HepG2 (cell line): Measurements from ENCODE around the gene GATA5. TPM values are rescaled to one million over a fixed set of nuclear protein-coding genes. Genes with fewer than 3 reads are reported as not detected.

Source experiments
- ATAC-seq: fragments of 200-7000 bp; cut with Tn5 transposase; 3 replicates; pipeline ENCODE4 v1.9.1; 2020; ENCODE audit warnings: mild to moderate bottlenecking, moderate library complexity
- BruUV-seq: library from RNA; stranded (reverse); fragments of 400-500 nt; replicated peaks from 2 replicates; lab custom pipeline; 2021; lab: Mats Ljungman, UMichigan
- CTCF ChIA-PET: fragments of 300-600 bp; formaldehyde crosslinking; extraction: SDS; loops from one replicate; lab custom pipeline; 2021; ENCODE audit warnings: low total read pairs, inconsistent platforms, low intra/inter-chr PET ratio; lab: Yijun Ruan, JAX
- POLR2A ChIA-PET: fragments of 350-600 bp; sonication (Branson Sonifier 250); formaldehyde crosslinking; loops from one replicate; lab custom pipeline; 2020; ENCODE audit warnings: antibody characterized with exemption, inconsistent platforms; lab: Yijun Ruan, JAX
- DNase-seq: peaks from one replicate; pipeline ENCODE4 v3.0.0-alpha.2; 2015; ENCODE audit warnings: low spot score
- FAIRE-seq: peaks from 3 replicates; lab custom pipeline; 2011; peaks lifted over from hg19 to GRCh38; lab: Jason Lieb, UNC
- H2AFZ ChIP-seq: one replicate; pipeline ENCODE4 v1.6.1; 2011; ENCODE audit warnings: low read length, inconsistent platforms
- H3K27ac ChIP-seq: fragments of 300-600 bp; 3 replicates; pipeline ENCODE4 v1.8.0; 2011; ENCODE audit warnings: mixed run types, mild to moderate bottlenecking, mixed read lengths, low read length, inconsistent platforms; ENCODE audit not compliant: insufficient read depth; ENCODE audit errors: extremely low read length
- H3K27me3 ChIP-seq, 2 experiments: fragments of 200-600 bp in 1 of 2; 2 replicates in 1 of 2; 3 replicates in 1 of 2; pipeline versions ENCODE4 v1.6.0 to v1.8.0; 2011; ENCODE audit warnings: low read length in 2 of 2, mild to moderate bottlenecking in 2 of 2, moderate library complexity in 2 of 2, inconsistent platforms in 1 of 2; ENCODE audit not compliant: insufficient read depth in 2 of 2, control insufficient read depth in 1 of 2
- H3K36me3 ChIP-seq, 2 experiments: fragments of 200-600 bp in 1 of 2; replicated peaks in 1 of 2; 2 replicates in 1 of 2; 3 replicates in 1 of 2; pipeline versions ENCODE4 v1.5.1 to v1.8.0; 2011; ENCODE audit warnings: low read length in 2 of 2, inconsistent platforms in 1 of 2; ENCODE audit not compliant: insufficient read depth in 2 of 2, control insufficient read depth in 1 of 2
- H3K4me1 ChIP-seq: 2 replicates; pipeline ENCODE4 v1.5.1; 2012; ENCODE audit warnings: low read length, inconsistent platforms; ENCODE audit not compliant: insufficient read depth
- H3K4me2 ChIP-seq: 2 replicates; pipeline ENCODE4 v1.6.0; 2011; ENCODE audit warnings: low read depth, low read length, inconsistent platforms
- H3K4me3 ChIP-seq, 3 experiments: fragments of 200-600 bp in 1 of 3; sonication (generic), shearing (Covaris generic) in 1 of 3; replicated peaks in 1 of 3; 2 replicates each; pipeline ENCODE4 v1.5.1; 2011 to 2016; ENCODE audit warnings: low read length in 3 of 3, inconsistent platforms in 2 of 3, low read depth in 2 of 3, mild to moderate bottlenecking in 2 of 3, control low read depth in 1 of 3, mixed read lengths in 1 of 3; ENCODE audit not compliant: insufficient read depth in 1 of 3
- H3K79me2 ChIP-seq: one replicate; pipeline ENCODE4 v1.6.1; 2011; ENCODE audit warnings: low read length, inconsistent platforms; ENCODE audit not compliant: insufficient read depth
- H3K9ac ChIP-seq: 2 replicates; pipeline ENCODE4 v1.6.0; 2011; ENCODE audit warnings: mild to moderate bottlenecking, low read depth, low read length, inconsistent platforms; ENCODE audit not compliant: insufficient read depth
- H3K9me3 ChIP-seq: 2 replicates; pipeline ENCODE4 v1.5.1; 2012; ENCODE audit warnings: mild to moderate bottlenecking, low read length
- H4K20me1 ChIP-seq: 2 replicates; pipeline ENCODE4 v1.6.0; 2011; ENCODE audit warnings: inconsistent platforms, mild to moderate bottlenecking, low read length, moderate library complexity; ENCODE audit not compliant: insufficient read depth
- CBX1 ChIP-seq: IDR thresholded peaks from one replicate; pipeline ENCODE4 v1.6.1; 2016; ENCODE audit warnings: antibody characterized with exemption, low read depth
- JUNB ChIP-seq: sonication (generic); formaldehyde crosslinking; IDR thresholded peaks from 2 replicates; pipeline ENCODE4 v1.8.0; 2022; ENCODE audit warnings: missing genetic modification reagents, mild to moderate bottlenecking, borderline replicate concordance
- ONECUT2 ChIP-seq: sonication (generic); formaldehyde crosslinking; IDR thresholded peaks from 2 replicates; pipeline ENCODE4 v1.4.0; 2020; ENCODE audit warnings: missing genetic modification reagents
- PCBP2 ChIP-seq: fragments of 200-400 bp; formaldehyde crosslinking; optimal IDR thresholded peaks from 2 replicates; pipeline ENCODE3; 2018; ENCODE audit warnings: low read length, low read depth; ENCODE audit not compliant: poor library complexity, severe bottlenecking
- RBM39 ChIP-seq: fragments of 200-400 bp; formaldehyde crosslinking; IDR thresholded peaks from one replicate; pipeline ENCODE4 v1.6.1; 2018; ENCODE audit warnings: antibody characterized with exemption, mild to moderate bottlenecking, low read depth, low read length; ENCODE audit not compliant: poor library complexity, severe bottlenecking
- SNAPC4 ChIP-seq: sonication (generic); formaldehyde crosslinking; IDR thresholded peaks from 2 replicates; pipeline ENCODE4 v1.4.0; 2020; ENCODE audit warnings: mild to moderate bottlenecking, missing genetic modification reagents
- USF2 ChIP-seq, 2 experiments: sonication (generic) in 1 of 2; formaldehyde crosslinking in 1 of 2; IDR thresholded peaks; 2 replicates each; pipeline versions ENCODE4 v1.5.1 to v1.6.1; 2011 to 2020; ENCODE audit warnings: borderline replicate concordance in 1 of 2, low read depth in 1 of 2, low read length in 1 of 2, mild to moderate bottlenecking in 1 of 2, missing genetic modification reagents in 1 of 2, moderate library complexity in 1 of 2
- ZKSCAN8 ChIP-seq: IDR thresholded peaks from 2 replicates; pipeline ENCODE4 v1.6.1; 2016; ENCODE audit warnings: borderline replicate concordance, missing genetic modification reagents, missing compliant biosample characterization
- ZNF616 ChIP-seq: sonication (generic); formaldehyde crosslinking; IDR thresholded peaks from 2 replicates; pipeline ENCODE4 v1.5.0; 2020; ENCODE audit warnings: low read depth, mild to moderate bottlenecking, missing genetic modification reagents
- ZNF766 ChIP-seq: sonication (generic); formaldehyde crosslinking; IDR thresholded peaks from 2 replicates; pipeline ENCODE4 v1.5.0; 2020; ENCODE audit warnings: missing genetic modification reagents, borderline replicate concordance
- WGBS: methylation state at CpG from one replicate; pipeline ENCODE4 v1.1.6; 2017; ENCODE audit warnings: low lambda C conversion rate; 5-methylcytosine and 5-hydroxymethylcytosine counted together
- in situ Hi-C: cut with HindIII; loops from 2 replicates; pipeline ENCODE4 v1.10.0; 2017; ENCODE audit warnings: low pct_unique_long_range_greater_than_20kb; ENCODE audit not compliant: extremely low pct_ligation_motif_present
- intact Hi-C: fragments of 100-400 bp; cut with micrococcal nuclease; formaldehyde crosslinking; loops from one replicate; pipeline ENCODE4 v1.10.0; 2022; ENCODE audit not compliant: unreplicated experiment
- polyA plus RNA-seq, 8 experiments: library from polyadenylated mRNA; depleted of rRNA in 3 of 8; stranded (reverse) in 7 of 8; unstranded in 1 of 8; fragments of >200 nt; fragmentation: Illumina TruSeq in 4 of 8; extraction: Trizol in 4 of 8; gene quantifications; 2 replicates each; pipeline versions ENCODE4 v1.2.1 to v1.2.3, GENCODE V29; 2011 to 2016; ENCODE audit warnings: low read depth in 4 of 8, missing spikeins in 1 of 8, mixed read lengths in 1 of 8; ENCODE audit not compliant: insufficient read depth in 1 of 8
- total RNA-seq, 5 experiments: library from RNA; depleted of rRNA; stranded (reverse); fragments of >200 nt; fragmentation: Illumina TruSeq; extraction: Trizol; gene quantifications; 2 replicates each; pipeline ENCODE4 v1.2.3, GENCODE V29; 2016; ENCODE audit warnings: low read depth in 1 of 5
- TF ChIP-seq, protein P1 (sequence below): sonication (generic); formaldehyde crosslinking; IDR thresholded peaks from 2 replicates; pipeline ENCODE4 v1.5.1; 2020; ENCODE audit warnings: missing genetic modification reagents, mild to moderate bottlenecking, borderline replicate concordance

Gene GATA5
- total and polyA plus RNA-seq, 2 of the 13 experiments (the other 11 are each of a cell fraction or from before 2014, with no cell fraction given): 0.12 to 0.20 TPM

DNA sequence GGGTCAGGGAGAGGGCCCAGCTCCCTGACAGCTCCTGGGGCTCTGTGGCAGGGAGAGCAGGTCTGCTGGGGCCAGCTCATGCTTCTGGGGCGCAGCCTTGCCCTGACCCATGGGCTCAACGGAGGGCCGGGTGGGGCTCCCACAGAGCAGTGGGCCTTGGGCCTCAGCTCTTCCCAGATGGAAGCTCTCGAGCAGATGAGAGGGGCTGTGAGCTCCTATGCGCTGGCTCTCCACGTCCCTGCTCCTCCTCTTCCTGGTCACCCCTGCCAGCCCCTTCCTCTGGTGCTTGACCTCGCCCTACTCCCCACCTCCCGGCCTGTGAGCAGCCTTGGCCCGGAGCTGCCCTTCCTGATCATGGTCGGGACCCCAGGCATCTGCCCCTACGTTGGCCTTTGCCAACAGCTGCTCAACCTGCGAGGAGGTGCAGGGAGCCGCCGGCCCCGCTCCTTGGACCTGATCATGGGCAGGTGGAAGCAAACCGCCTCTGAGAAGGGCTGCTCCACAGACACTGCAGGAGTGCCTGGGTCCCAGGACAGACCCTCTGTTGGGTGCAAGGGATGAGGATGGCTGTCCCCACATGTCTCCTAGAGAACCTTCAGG lies 26.8 kb upstream of the GATA5 start:
- no TSS peak for BruUV-seq
- Histone ChIP-seq H3K79me2 (no peaks in the 10 kb centered on the region), H3K4me1 (no peaks in the 10 kb centered on the region), H3K27me3 (peaks cover 8 to 47% of the 10 kb centered on the region in 2 experiments; a peak in 4 of 5 replicates), H3K9me3 (no peaks in the 10 kb centered on the region), H3K9ac (no peak overlapping the region), H3K27ac (no peak overlapping the region), H4K20me1 (peaks cover 3% of the 10 kb centered on the region; the same call in 1 of the 2 replicates), H3K4me2 (no peak overlapping the region), H2AFZ (no peak overlapping the region), H3K4me3 (no peak overlapping the region), H3K36me3 (no peaks in the 10 kb centered on the region)
- in situ Hi-C loops: loop anchor here (5.0 to 25.0 kb wide), 2 partner anchors 115 to 285 kb away; partner anchors contain the start of gene MRGBP
- DNase-seq (no peak), ATAC-seq (no peak), FAIRE-seq (no peak)
- WGBS: 28% methylated on average over 13 of the region's 16 CpGs
- ChIA-PET POLR2A (no interaction called here), CTCF (no interaction called here)
- intact Hi-C loops: loop anchor here (5.0 kb wide), 1 partner anchor 290 kb away; no protein-coding TSS in a partner anchor
- TF ChIP-seq, protein P1, sequence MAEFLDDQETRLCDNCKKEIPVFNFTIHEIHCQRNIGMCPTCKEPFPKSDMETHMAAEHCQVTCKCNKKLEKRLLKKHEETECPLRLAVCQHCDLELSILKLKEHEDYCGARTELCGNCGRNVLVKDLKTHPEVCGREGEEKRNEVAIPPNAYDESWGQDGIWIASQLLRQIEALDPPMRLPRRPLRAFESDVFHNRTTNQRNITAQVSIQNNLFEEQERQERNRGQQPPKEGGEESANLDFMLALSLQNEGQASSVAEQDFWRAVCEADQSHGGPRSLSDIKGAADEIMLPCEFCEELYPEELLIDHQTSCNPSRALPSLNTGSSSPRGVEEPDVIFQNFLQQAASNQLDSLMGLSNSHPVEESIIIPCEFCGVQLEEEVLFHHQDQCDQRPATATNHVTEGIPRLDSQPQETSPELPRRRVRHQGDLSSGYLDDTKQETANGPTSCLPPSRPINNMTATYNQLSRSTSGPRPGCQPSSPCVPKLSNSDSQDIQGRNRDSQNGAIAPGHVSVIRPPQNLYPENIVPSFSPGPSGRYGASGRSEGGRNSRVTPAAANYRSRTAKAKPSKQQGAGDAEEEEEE (CRISPR knock-in tag): no peak
- TF ChIP-seq PCBP2: no peak
- TF ChIP-seq ZKSCAN8 (CRISPR knock-in tag): no peak
- TF ChIP-seq SNAPC4: no peak
- TF ChIP-seq ZNF616: no peak
- no peak for TF ChIP-seq CBX1
- TF ChIP-seq USF2 (IDR thresholded peaks at IDR 0.05; ENCODE audit: low read depth, low read length): no peak
- no peak for TF ChIP-seq USF2 (CRISPR knock-in tag; IDR thresholded peaks at IDR 0.05; ENCODE audit: borderline replicate concordance)
- no peak for TF ChIP-seq RBM39
- TF ChIP-seq JUNB: no peak
- TF ChIP-seq ZNF766 (CRISPR knock-in tag): no peak
- no peak for TF ChIP-seq ONECUT2 (CRISPR knock-in tag)
